ENCODE results near the gene SLC16A11.

SLC16A11 gene

DNA sequence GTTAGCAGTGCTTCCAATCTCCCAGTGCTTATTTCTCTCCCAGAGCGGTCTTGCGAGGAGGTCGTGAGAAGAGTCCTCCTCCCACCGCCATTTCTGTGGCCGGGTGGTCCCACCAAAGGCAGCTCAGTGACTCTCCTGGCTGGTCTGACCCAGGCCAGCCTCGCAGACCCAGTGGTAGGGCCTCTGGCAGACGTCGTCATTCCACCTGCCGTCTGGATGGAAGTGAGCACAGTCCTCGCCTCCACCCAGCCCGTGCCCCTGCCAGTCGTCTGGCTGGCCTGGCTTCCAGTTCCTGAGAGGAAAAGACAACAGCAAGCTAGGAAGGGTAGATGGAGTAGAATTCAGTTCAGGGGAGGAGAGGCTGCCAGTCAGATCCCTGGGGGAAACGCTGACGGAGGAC lies 31.0 kb upstream of the SLC16A11 start:
- no peak for TF ChIP-seq BACH2 (CRISPR knock-in tag; IDR thresholded peaks at IDR 0.05; ENCODE audit: borderline replicate concordance)
- TF ChIP-seq TOX (CRISPR knock-in tag; IDR thresholded peaks at IDR 0.05; ENCODE audit: borderline replicate concordance) = no peak
- TF ChIP-seq, protein P1, sequence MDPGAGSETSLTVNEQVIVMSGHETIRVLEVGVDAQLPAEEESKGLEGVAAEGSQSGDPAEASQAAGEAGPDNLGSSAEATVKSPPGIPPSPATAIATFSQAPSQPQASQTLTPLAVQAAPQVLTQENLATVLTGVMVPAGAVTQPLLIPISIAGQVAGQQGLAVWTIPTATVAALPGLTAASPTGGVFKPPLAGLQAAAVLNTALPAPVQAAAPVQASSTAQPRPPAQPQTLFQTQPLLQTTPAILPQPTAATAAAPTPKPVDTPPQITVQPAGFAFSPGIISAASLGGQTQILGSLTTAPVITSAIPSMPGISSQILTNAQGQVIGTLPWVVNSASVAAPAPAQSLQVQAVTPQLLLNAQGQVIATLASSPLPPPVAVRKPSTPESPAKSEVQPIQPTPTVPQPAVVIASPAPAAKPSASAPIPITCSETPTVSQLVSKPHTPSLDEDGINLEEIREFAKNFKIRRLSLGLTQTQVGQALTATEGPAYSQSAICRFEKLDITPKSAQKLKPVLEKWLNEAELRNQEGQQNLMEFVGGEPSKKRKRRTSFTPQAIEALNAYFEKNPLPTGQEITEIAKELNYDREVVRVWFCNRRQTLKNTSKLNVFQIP (CRISPR knock-in tag; IDR thresholded peaks at IDR 0.05; ENCODE audit: borderline replicate concordance, low read depth) = no peak
- no peak for TF ChIP-seq PPARA (CRISPR knock-in tag; IDR thresholded peaks at IDR 0.05; ENCODE audit: borderline replicate concordance)
- TF ChIP-seq ZNF8 (CRISPR knock-in tag; IDR thresholded peaks at IDR 0.05) = no peak
- TF ChIP-seq, protein P2, sequence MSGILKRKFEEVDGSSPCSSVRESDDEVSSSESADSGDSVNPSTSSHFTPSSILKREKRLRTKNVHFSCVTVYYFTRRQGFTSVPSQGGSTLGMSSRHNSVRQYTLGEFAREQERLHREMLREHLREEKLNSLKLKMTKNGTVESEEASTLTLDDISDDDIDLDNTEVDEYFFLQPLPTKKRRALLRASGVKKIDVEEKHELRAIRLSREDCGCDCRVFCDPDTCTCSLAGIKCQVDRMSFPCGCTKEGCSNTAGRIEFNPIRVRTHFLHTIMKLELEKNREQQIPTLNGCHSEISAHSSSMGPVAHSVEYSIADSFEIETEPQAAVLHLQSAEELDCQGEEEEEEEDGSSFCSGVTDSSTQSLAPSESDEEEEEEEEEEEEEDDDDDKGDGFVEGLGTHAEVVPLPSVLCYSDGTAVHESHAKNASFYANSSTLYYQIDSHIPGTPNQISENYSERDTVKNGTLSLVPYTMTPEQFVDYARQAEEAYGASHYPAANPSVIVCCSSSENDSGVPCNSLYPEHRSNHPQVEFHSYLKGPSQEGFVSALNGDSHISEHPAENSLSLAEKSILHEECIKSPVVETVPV (CRISPR knock-in tag; IDR thresholded peaks at IDR 0.05) = no peak
- no peak for TF ChIP-seq ZFP3 (CRISPR knock-in tag; IDR thresholded peaks at IDR 0.05)
- TF ChIP-seq ARNTL (CRISPR knock-in tag; IDR thresholded peaks at IDR 0.05; ENCODE audit: borderline replicate concordance, low read depth) = no peak
- no peak for TF ChIP-seq ZC3H10 (CRISPR knock-in tag; IDR thresholded peaks at IDR 0.05)
- no peak for TF ChIP-seq ZNF565 (CRISPR knock-in tag; conservative IDR thresholded peaks at IDR 0.05; ENCODE audit: low read depth)
- no peak for TF ChIP-seq CSDC2 (CRISPR knock-in tag; IDR thresholded peaks at IDR 0.05)
- no peak for TF ChIP-seq OSR1 (CRISPR knock-in tag; IDR thresholded peaks at IDR 0.05)
- TF ChIP-seq, protein P3, sequence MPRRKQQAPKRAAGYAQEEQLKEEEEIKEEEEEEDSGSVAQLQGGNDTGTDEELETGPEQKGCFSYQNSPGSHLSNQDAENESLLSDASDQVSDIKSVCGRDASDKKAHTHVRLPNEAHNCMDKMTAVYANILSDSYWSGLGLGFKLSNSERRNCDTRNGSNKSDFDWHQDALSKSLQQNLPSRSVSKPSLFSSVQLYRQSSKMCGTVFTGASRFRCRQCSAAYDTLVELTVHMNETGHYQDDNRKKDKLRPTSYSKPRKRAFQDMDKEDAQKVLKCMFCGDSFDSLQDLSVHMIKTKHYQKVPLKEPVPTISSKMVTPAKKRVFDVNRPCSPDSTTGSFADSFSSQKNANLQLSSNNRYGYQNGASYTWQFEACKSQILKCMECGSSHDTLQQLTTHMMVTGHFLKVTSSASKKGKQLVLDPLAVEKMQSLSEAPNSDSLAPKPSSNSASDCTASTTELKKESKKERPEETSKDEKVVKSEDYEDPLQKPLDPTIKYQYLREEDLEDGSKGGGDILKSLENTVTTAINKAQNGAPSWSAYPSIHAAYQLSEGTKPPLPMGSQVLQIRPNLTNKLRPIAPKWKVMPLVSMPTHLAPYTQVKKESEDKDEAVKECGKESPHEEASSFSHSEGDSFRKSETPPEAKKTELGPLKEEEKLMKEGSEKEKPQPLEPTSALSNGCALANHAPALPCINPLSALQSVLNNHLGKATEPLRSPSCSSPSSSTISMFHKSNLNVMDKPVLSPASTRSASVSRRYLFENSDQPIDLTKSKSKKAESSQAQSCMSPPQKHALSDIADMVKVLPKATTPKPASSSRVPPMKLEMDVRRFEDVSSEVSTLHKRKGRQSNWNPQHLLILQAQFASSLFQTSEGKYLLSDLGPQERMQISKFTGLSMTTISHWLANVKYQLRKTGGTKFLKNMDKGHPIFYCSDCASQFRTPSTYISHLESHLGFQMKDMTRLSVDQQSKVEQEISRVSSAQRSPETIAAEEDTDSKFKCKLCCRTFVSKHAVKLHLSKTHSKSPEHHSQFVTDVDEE (CRISPR knock-in tag; IDR thresholded peaks at IDR 0.05) = no peak

DNA sequence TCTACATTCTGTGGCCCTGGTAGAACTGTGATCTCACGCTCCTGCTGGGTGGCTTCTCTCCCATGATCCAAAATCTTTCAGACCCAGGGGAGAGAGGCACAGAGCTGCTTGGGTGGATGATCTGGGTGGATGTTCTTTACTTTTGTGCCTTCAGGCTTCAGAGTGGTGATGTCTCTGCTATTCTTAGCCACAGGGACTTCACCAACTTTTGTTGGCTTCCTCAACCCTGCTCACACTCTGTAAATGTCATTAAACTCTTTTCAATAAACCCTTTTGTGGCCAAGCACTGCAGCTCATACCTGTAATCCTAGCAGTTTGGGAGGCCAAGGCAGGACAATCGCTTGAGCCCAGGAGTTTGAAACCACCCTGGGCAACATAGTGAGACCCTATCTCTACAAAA lies 28.5 kb upstream of the SLC16A11 start:
- TF ChIP-seq BACH2 (CRISPR knock-in tag; IDR thresholded peaks at IDR 0.05; ENCODE audit: borderline replicate concordance) (no peak), OSR1 (CRISPR knock-in tag; IDR thresholded peaks at IDR 0.05) (no peak), RARB (CRISPR knock-in tag; IDR thresholded peaks at IDR 0.05) (no peak), ZFP3 (CRISPR knock-in tag; IDR thresholded peaks at IDR 0.05) (no peak), SNAI2 (CRISPR knock-in tag; IDR thresholded peaks at IDR 0.05) (no peak), ARNTL (CRISPR knock-in tag; IDR thresholded peaks at IDR 0.05; ENCODE audit: borderline replicate concordance, low read depth) (no peak), ZNF8 (CRISPR knock-in tag; IDR thresholded peaks at IDR 0.05) (no peak), ESRRG (CRISPR knock-in tag; IDR thresholded peaks at IDR 0.05) (no peak), TCF4 (CRISPR knock-in tag; IDR thresholded peaks at IDR 0.05; ENCODE audit: borderline replicate concordance) (no peak), ZFP30 (CRISPR knock-in tag; IDR thresholded peaks at IDR 0.05) (no peak), ZC3H10 (CRISPR knock-in tag; IDR thresholded peaks at IDR 0.05) (no peak)
- TF ChIP-seq, protein P4, sequence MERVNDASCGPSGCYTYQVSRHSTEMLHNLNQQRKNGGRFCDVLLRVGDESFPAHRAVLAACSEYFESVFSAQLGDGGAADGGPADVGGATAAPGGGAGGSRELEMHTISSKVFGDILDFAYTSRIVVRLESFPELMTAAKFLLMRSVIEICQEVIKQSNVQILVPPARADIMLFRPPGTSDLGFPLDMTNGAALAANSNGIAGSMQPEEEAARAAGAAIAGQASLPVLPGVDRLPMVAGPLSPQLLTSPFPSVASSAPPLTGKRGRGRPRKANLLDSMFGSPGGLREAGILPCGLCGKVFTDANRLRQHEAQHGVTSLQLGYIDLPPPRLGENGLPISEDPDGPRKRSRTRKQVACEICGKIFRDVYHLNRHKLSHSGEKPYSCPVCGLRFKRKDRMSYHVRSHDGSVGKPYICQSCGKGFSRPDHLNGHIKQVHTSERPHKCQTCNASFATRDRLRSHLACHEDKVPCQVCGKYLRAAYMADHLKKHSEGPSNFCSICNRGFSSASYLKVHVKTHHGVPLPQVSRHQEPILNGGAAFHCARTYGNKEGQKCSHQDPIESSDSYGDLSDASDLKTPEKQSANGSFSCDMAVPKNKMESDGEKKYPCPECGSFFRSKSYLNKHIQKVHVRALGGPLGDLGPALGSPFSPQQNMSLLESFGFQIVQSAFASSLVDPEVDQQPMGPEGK (CRISPR knock-in tag; IDR thresholded peaks at IDR 0.05; ENCODE audit: borderline replicate concordance) = no peak
- TF ChIP-seq, protein P1 (CRISPR knock-in tag; IDR thresholded peaks at IDR 0.05; ENCODE audit: borderline replicate concordance, low read depth) = no peak
- TF ChIP-seq, protein P2 (CRISPR knock-in tag; IDR thresholded peaks at IDR 0.05) = no peak
- TF ChIP-seq, protein P5, sequence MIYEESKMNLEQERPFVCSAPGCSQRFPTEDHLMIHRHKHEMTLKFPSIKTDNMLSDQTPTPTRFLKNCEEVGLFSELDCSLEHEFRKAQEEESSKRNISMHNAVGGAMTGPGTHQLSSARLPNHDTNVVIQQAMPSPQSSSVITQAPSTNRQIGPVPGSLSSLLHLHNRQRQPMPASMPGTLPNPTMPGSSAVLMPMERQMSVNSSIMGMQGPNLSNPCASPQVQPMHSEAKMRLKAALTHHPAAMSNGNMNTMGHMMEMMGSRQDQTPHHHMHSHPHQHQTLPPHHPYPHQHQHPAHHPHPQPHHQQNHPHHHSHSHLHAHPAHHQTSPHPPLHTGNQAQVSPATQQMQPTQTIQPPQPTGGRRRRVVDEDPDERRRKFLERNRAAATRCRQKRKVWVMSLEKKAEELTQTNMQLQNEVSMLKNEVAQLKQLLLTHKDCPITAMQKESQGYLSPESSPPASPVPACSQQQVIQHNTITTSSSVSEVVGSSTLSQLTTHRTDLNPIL (CRISPR knock-in tag; IDR thresholded peaks at IDR 0.05; ENCODE audit: low read depth) = no peak
- TF ChIP-seq, protein P3 (CRISPR knock-in tag; IDR thresholded peaks at IDR 0.05) = no peak
- no peak for ATAC-seq

More for the DNA sequence above, 31.0 kb upstream of the SLC16A11 start:
- no peak for ATAC-seq
